ENCODE data around the gene PLCB2.
A peak's percentile ranks its signal among the peaks of the same experiment; 100 is the strongest.

PLCB2 gene

GRCh38 chr15:40254452-40254851 is 53.3 kb downstream of the PLCB2 start:
- no peak overlapping the region for H3K27ac ChIP-seq (ENCODE audit: low read depth, low read length, severe bottlenecking)
- H3K4me1 ChIP-seq (ENCODE audit: control insufficient read depth, insufficient read depth, low read length, poor library complexity, severe bottlenecking), result peaks cover 50% of the 10 kb centered on the region
- no peak overlapping the region for H3K4me3 ChIP-seq (ENCODE audit: extremely low read depth, insufficient read depth, low read length, poor library complexity, severe bottlenecking)
- no peaks in the 10 kb centered on the region for H3K36me3 ChIP-seq (ENCODE audit: control insufficient read depth, insufficient read depth, low read length)
- H3K9me3 ChIP-seq (ENCODE audit: control insufficient read depth, low read length), result no peaks in the 10 kb centered on the region
- WGBS, 2 experiments (ENCODE audit: insufficient coverage in 2 of 2), result 94 to 97% methylated on average over 2 to 3 of the region's 3 CpGs

- Histone ChIP-seq H3K27ac (ENCODE audit: low read depth, low read length, severe bottlenecking) (no peak overlapping the region), H3K4me3 (ENCODE audit: extremely low read depth, insufficient read depth, low read length, poor library complexity, severe bottlenecking) (peak overlapping the region; percentile 29), H3K9me3 (ENCODE audit: control insufficient read depth, low read length) (no peaks in the 10 kb centered on the region), H3K4me1 (ENCODE audit: control insufficient read depth, insufficient read depth, low read length, poor library complexity, severe bottlenecking) (peaks cover 51% of the 10 kb centered on the region), H3K36me3 (ENCODE audit: control insufficient read depth, insufficient read depth, low read length) (no peaks in the 10 kb centered on the region)
- 69 to 72% methylated on average over 20 to 21 of the region's 28 CpGs for WGBS, 2 experiments (ENCODE audit: insufficient coverage in 2 of 2)
These were observed 54.5 kb downstream of the PLCB2 start for GRCh38 chr15:40253167-40253790.

DNA sequence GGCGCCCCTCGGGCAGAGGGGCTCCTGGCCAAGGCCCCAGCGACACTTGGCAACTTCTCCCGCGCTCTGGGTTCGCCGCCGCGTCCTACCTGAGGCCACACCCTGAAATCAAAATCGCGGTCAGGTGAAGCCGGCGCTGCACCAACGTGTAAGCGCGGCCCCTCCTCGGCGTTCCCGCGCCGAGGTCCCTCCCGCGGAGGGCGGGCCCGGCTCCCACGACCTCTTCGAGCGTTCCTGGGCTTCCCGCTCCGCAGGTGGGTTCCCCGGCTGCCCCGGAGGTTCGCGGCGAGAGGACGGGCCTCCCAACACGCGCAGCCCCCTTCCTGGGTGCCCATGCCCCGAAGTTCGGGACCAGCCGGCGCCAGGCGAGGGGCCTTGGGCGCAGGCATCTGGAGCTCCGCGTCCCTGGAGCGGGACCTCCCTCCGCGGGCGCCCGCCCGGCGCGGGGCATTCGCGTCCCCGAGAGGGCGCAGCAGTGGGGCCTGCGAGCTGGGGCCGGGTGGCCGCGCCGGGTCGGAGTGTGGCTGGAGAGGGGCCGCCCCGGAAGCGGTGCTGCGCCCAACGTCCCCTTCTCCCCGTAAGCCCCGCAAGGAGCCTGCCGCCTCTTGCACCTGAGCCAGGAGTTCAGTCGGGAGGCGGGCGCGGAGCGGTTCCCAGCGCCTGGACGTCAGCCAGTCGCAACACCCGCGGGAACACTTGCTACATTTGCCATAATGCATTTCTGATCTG is 55.1 kb downstream of the PLCB2 start:
- peaks cover 44% of the 10 kb centered on the region for H3K4me1 ChIP-seq (ENCODE audit: control insufficient read depth, insufficient read depth, low read length, poor library complexity, severe bottlenecking)
- peak overlapping the region; percentile 29 for H3K4me3 ChIP-seq (ENCODE audit: extremely low read depth, insufficient read depth, low read length, poor library complexity, severe bottlenecking)
- no peaks in the 10 kb centered on the region for H3K9me3 ChIP-seq (ENCODE audit: control insufficient read depth, low read length)
- H3K27ac ChIP-seq (ENCODE audit: low read depth, low read length, severe bottlenecking), result no peak overlapping the region
- 6 to 7% methylated on average over 48 to 69 of the region's 82 CpGs for WGBS, 2 experiments (ENCODE audit: insufficient coverage in 2 of 2)
- H3K36me3 ChIP-seq (ENCODE audit: control insufficient read depth, insufficient read depth, low read length), result no peaks in the 10 kb centered on the region

GRCh38 chr15:40252141-40252437 is 55.6 kb downstream of the PLCB2 start:
- H3K9me3 ChIP-seq (ENCODE audit: control insufficient read depth, low read length), result no peaks in the 10 kb centered on the region
- H3K27ac ChIP-seq (ENCODE audit: low read depth, low read length, severe bottlenecking), result no peak overlapping the region
- H3K36me3 ChIP-seq (ENCODE audit: control insufficient read depth, insufficient read depth, low read length), result no peaks in the 10 kb centered on the region
- 61 to 67% methylated on average over 15 to 27 of the region's 27 CpGs for WGBS, 2 experiments (ENCODE audit: insufficient coverage in 2 of 2)
- peaks cover 39% of the 10 kb centered on the region for H3K4me1 ChIP-seq (ENCODE audit: control insufficient read depth, insufficient read depth, low read length, poor library complexity, severe bottlenecking)
- no peak overlapping the region for H3K4me3 ChIP-seq (ENCODE audit: extremely low read depth, insufficient read depth, low read length, poor library complexity, severe bottlenecking)

DNA sequence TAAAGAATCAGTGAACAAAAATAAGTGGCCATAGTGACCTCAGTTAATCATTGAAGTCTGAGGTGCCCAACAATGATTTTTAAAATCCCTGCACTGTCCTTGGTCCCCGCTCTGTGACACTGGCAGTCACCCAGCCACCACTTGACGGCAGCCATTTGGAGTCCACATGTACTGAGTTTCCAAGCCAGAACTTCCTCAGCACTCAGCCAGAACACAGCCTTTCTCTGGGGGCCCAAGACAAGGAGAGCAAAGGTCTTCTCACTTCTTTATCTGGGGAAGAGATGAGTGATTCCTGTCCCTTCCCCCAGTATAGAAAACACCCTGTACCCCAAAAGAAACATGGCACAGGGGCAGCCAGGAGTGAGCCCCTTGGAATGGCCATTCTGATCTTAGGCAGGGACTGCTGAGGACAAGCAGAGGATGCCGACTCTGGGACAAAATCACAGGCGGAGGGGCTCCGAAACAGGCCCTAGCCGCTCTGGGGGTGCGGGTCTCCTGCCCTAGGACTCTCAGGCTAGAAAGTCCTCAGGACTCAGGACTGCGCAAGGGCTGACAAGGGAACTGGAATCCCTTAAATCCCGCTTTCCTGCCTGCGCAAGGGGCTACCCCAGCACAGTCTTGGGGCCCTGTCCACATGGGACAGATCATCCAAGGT is 56.1 kb downstream of the PLCB2 start:
- H3K27ac ChIP-seq (ENCODE audit: low read depth, low read length, severe bottlenecking), result no peak overlapping the region
- no peaks in the 10 kb centered on the region for H3K9me3 ChIP-seq (ENCODE audit: control insufficient read depth, low read length)
- no peaks in the 10 kb centered on the region for H3K36me3 ChIP-seq (ENCODE audit: control insufficient read depth, insufficient read depth, low read length)
- no peak overlapping the region for H3K4me3 ChIP-seq (ENCODE audit: extremely low read depth, insufficient read depth, low read length, poor library complexity, severe bottlenecking)
- peaks cover 34% of the 10 kb centered on the region for H3K4me1 ChIP-seq (ENCODE audit: control insufficient read depth, insufficient read depth, low read length, poor library complexity, severe bottlenecking)
- 90 to 96% methylated on average over 9 of the region's 10 CpGs for WGBS, 2 experiments (ENCODE audit: insufficient coverage in 2 of 2)

DNA sequence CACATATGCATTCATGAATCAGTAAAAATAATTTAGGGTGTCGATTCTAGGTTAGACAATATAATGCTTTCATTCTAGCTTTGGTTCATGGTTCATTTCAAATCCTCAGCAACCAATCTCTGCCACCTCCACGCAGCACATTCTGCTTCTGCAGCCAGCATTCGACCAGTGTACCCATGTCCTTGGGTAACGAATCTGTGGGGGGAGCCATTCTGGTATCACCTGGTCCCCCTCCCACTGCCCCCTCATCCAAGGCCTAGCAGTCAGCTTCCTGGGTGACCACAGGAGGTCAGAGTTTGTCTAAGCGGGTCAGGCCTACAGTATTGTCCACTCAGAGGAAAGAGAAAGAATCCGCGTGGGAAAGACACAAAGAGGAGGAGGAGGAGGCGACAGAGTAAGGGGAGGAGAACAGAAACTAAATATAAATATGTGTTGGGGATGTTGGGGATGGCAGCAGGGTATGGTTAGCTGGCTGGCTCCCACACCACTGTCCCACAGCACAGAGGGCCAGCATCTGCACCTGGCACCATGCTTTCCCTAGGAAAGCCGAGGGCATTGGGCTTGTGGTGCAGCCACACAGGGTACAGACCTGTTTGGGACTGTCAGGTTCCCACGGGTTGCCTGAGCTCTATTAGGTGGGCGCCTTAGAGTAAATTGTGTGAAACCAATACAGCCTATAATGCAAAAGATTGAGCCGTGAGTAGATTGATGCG is 56.8 kb downstream of the PLCB2 start:
- H3K27ac ChIP-seq (ENCODE audit: low read depth, low read length, severe bottlenecking), result no peak overlapping the region
- peaks cover 28% of the 10 kb centered on the region for H3K4me1 ChIP-seq (ENCODE audit: control insufficient read depth, insufficient read depth, low read length, poor library complexity, severe bottlenecking)
- no peak overlapping the region for H3K4me3 ChIP-seq (ENCODE audit: extremely low read depth, insufficient read depth, low read length, poor library complexity, severe bottlenecking)
- H3K36me3 ChIP-seq (ENCODE audit: control insufficient read depth, insufficient read depth, low read length), result no peaks in the 10 kb centered on the region
- no peaks in the 10 kb centered on the region for H3K9me3 ChIP-seq (ENCODE audit: control insufficient read depth, low read length)
- WGBS, 2 experiments (ENCODE audit: insufficient coverage in 2 of 2), result 89 to 94% methylated on average over 5 to 10 of the region's 13 CpGs

DNA sequence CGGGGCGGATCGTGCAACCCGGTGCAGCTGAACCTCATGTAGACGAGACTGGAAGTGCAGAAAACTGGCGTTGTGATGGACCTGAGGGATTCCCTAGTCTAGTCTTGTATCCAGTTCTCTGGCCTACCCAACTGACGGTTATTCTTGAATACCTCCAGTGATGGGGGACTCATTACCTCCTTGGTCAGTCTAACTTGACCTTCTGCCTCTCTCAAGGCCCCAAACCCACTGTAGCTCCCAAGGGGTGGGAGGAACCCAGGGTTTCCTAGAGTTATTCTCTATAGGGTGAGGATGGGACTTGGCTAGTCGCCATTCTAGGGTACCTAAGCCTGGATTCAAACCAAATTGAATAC is 57.5 kb downstream of the PLCB2 start:
- no peak overlapping the region for H3K4me3 ChIP-seq (ENCODE audit: extremely low read depth, insufficient read depth, low read length, poor library complexity, severe bottlenecking)
- H3K4me1 ChIP-seq (ENCODE audit: control insufficient read depth, insufficient read depth, low read length, poor library complexity, severe bottlenecking), result peaks cover 27% of the 10 kb centered on the region
- H3K9me3 ChIP-seq (ENCODE audit: control insufficient read depth, low read length), result no peaks in the 10 kb centered on the region
- WGBS, 2 experiments (ENCODE audit: insufficient coverage in 2 of 2), result 93 to 96% methylated on average over 6 to 7 of the region's 8 CpGs
- H3K27ac ChIP-seq (ENCODE audit: low read depth, low read length, severe bottlenecking), result no peak overlapping the region
- no peaks in the 10 kb centered on the region for H3K36me3 ChIP-seq (ENCODE audit: control insufficient read depth, insufficient read depth, low read length)

DNA sequence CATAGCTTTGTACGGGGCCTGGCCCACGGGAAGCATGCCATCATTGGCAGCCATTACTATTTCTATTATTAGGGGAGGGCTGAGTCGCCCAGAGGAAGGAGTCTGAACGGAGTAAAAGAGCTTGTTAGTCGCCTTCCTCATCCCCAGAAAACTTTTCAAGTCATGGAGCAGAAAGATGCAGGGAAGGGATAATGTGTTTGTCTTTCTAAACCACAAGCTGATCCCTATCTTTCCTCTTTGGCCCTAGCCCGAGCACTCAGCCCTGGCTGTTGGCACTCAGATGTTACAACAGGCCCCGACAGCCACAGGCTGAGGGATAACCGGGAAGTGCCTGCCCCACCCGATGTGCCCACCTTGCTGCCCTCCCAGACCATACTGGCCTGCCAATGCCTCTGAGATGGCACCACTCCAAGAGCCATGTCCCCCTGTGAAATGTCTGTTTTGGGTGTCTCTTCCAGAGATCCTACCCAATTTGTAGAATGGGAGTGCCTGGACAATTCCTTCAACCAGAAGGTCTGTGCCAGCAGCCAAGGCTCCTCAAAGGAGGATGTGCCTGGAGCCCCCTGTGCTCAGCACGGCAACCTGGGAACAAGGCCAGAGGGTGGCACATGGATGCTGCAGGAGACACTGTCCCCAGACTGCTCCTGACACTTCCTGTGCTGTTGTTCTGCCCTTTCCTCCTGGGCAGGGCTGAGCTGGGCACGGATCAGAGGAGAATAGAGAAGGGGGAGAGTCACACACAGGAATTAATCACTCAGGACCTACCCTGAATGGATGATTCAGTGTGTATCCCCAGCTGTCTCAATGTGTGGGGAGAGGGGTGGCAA is 58.0 kb downstream of the PLCB2 start:
- no peaks in the 10 kb centered on the region for H3K9me3 ChIP-seq (ENCODE audit: control insufficient read depth, low read length)
- no peaks in the 10 kb centered on the region for H3K36me3 ChIP-seq (ENCODE audit: control insufficient read depth, insufficient read depth, low read length)
- 82 to 87% methylated on average over 5 to 8 of the region's 11 CpGs for WGBS, 2 experiments (ENCODE audit: insufficient coverage in 2 of 2)
- no peak overlapping the region for H3K4me3 ChIP-seq (ENCODE audit: extremely low read depth, insufficient read depth, low read length, poor library complexity, severe bottlenecking)
- peaks cover 24% of the 10 kb centered on the region for H3K4me1 ChIP-seq (ENCODE audit: control insufficient read depth, insufficient read depth, low read length, poor library complexity, severe bottlenecking)
- no peak overlapping the region for H3K27ac ChIP-seq (ENCODE audit: low read depth, low read length, severe bottlenecking)

GRCh38 chr15:40248006-40248783 is 59.5 kb downstream of the PLCB2 start:
- 91 to 95% methylated on average over 12 to 15 of the region's 17 CpGs for WGBS, 2 experiments (ENCODE audit: insufficient coverage in 2 of 2)
- Histone ChIP-seq H3K27ac (ENCODE audit: low read depth, low read length, severe bottlenecking) (no peak overlapping the region), H3K4me1 (ENCODE audit: control insufficient read depth, insufficient read depth, low read length, poor library complexity, severe bottlenecking) (peaks cover 24% of the 10 kb centered on the region), H3K9me3 (ENCODE audit: control insufficient read depth, low read length) (no peaks in the 10 kb centered on the region), H3K4me3 (ENCODE audit: extremely low read depth, insufficient read depth, low read length, poor library complexity, severe bottlenecking) (no peak overlapping the region), H3K36me3 (ENCODE audit: control insufficient read depth, insufficient read depth, low read length) (no peaks in the 10 kb centered on the region)

All from mesodermal cell (in vitro differentiated cells).